ENCODE data around the gene TMEM63C.
"Not testable (repeated sequence)": the region's sequence is repeated elsewhere in the genome, so short reads cannot be mapped to it uniquely, and the experiment has no call there.

Gene TMEM63C

GRCh38 chr14:77268989-77269600 is 87.5 kb downstream of the TMEM63C start:
- no peak for DNase-seq
- TF ChIP-seq GATA1 (IDR thresholded peaks at IDR 0.05; ENCODE audit: low read depth, low read length), result no peak
- no peak for TF ChIP-seq POLR2A (IDR thresholded peaks at IDR 0.05; ENCODE audit: low read length)

- TF ChIP-seq GATA1 (IDR thresholded peaks at IDR 0.05; ENCODE audit: low read depth, low read length), result no peak
- no peak for TF ChIP-seq POLR2A (IDR thresholded peaks at IDR 0.05; ENCODE audit: low read length)
- no peak for DNase-seq
Observed at GRCh38 chr14:77270361-77271112, 88.9 kb downstream of the TMEM63C start.

DNA sequence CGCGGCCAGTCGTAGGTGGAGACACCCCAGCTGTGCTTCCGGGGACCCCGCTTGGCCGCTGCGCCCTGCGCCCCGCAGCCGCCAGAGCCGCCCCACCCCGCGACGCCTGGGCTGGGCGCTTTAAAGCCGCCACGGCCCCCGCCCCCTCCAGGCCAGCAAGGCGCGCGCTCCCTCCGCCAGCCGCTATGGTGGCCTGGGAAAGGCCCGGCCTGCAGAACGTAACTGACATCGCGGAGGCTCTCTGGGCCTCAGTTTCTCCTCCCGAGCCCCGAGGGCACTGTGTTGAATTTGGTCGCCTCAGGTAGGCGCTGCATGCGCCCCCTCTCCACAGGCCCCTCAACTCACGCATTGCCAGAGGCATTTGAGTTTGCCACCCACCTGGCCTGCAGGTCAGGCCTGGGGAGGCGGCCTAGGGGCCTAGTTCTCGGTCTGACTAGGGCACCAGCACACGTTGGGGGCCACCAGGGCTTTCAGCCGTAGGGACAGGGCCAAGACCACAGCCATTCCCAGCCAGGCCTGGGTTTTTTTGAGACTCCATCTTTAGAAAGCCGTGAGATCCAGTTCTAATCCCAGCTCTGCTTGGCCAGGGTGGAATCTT is 89.6 kb downstream of the TMEM63C start, which contains the start of gene NGB:
TSS of gene NGB (minus strand) at position 94 of the 598 bp plus-strand sequence. CDS start 269 bp downstream, outside the sequence.
- TF ChIP-seq POLR2A (IDR thresholded peaks at IDR 0.05; ENCODE audit: low read length) (no peak), GATA1 (IDR thresholded peaks at IDR 0.05; ENCODE audit: low read depth, low read length) (no peak)
- DNase-seq, result no peak

- no peak for DNase-seq
- TF ChIP-seq POLR2A (IDR thresholded peaks at IDR 0.05; ENCODE audit: low read length), result no peak
- no peak for TF ChIP-seq GATA1 (IDR thresholded peaks at IDR 0.05; ENCODE audit: low read depth, low read length)
Observed at GRCh38 chr14:77272261-77272660, 90.7 kb downstream of the TMEM63C start.

DNA sequence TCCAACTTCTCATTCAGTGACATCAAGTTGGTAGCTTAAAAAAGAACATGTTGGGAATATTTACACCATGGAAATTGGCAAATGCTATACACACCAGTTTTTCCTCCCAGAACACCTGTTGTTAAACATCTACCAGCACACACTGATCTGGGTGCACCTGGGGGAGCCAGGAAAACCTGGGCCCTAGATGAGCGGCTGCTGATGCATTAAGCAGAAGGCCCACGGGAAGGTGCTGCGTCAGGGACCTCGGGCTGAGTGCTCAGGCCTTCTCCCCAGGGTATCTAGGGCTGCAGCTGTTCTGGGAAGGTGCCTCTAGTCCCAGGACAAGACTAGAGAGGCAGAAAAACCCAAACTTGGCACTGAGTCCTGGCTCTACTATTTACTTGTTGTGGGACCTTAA is 92.2 kb downstream of the TMEM63C start:
- TF ChIP-seq GATA1 (IDR thresholded peaks at IDR 0.05; ENCODE audit: low read depth, low read length), result no peak
- no peak for TF ChIP-seq POLR2A (IDR thresholded peaks at IDR 0.05; ENCODE audit: low read length)
- no peak for DNase-seq

DNA sequence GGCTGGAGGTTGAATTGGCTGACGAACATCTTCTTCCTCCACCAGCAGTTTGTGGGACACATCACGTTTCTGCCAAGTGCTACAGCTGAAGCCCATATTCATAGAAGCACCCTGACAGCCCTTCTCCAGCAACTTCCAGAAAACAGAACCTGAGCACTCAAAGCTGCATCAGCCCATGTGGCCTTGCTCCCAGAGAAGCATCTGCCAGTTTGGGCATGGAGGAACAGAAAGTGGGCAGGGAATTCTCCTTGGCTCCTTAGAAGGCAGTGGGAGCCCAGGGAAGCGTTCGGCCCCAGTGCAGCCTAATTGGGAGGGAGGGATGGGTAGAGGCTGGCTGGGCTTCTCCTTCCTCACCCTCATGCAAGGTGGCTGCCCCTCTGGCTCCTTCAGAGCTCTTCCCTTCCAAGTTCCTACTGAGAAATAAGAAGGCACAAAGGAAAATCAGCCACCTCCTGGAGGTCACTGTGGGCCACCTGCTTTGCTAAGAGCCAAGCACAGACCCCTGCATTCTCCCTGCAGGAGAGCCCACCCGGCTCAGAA is 93.5 kb downstream of the TMEM63C start:
- DNase-seq, result no peak
- TF ChIP-seq GATA1 (IDR thresholded peaks at IDR 0.05; ENCODE audit: low read depth, low read length) (no peak), POLR2A (IDR thresholded peaks at IDR 0.05; ENCODE audit: low read length) (no peak)

GRCh38 chr14:77275601-77276017 is 94.0 kb downstream of the TMEM63C start:
- DNase-seq, result no peak

GRCh38 chr14:77276295-77276935 is 94.8 kb downstream of the TMEM63C start:
- TF ChIP-seq POLR2A (IDR thresholded peaks at IDR 0.05; ENCODE audit: low read length) (no peak), GATA1 (IDR thresholded peaks at IDR 0.05; ENCODE audit: low read depth, low read length) (no peak)

More at GRCh38 chr14:77275601-77276017, 94.0 kb downstream of the TMEM63C start:
- TF ChIP-seq GATA1 (IDR thresholded peaks at IDR 0.05; ENCODE audit: low read depth, low read length) (no peak), POLR2A (IDR thresholded peaks at IDR 0.05; ENCODE audit: low read length) (no peak)

DNA sequence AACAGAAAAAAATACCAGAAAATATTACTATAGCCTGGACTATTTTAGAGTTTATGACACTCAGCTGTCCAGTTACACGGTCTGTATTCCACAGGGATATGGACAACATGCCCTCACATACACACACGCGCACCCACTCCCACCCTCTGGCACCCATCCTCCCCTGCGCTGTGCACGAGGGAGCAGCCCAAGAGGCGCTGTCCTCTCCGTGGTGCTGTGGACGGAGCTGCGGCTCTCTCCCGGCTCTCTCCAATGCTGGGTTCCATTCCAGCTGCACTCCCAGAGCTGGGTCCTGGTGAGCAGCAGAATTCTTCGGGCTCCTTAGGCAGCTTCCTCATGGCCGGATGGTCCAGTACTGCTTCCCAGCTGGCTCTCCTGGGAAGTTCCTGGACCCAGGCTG is 95.4 kb downstream of the TMEM63C start:
- TF ChIP-seq POLR2A (IDR thresholded peaks at IDR 0.05; ENCODE audit: low read length) (no peak), GATA1 (IDR thresholded peaks at IDR 0.05; ENCODE audit: low read depth, low read length) (no peak)
- no peak for DNase-seq

More at GRCh38 chr14:77276295-77276935, 94.8 kb downstream of the TMEM63C start:
- DNase-seq, result no peak

DNA sequence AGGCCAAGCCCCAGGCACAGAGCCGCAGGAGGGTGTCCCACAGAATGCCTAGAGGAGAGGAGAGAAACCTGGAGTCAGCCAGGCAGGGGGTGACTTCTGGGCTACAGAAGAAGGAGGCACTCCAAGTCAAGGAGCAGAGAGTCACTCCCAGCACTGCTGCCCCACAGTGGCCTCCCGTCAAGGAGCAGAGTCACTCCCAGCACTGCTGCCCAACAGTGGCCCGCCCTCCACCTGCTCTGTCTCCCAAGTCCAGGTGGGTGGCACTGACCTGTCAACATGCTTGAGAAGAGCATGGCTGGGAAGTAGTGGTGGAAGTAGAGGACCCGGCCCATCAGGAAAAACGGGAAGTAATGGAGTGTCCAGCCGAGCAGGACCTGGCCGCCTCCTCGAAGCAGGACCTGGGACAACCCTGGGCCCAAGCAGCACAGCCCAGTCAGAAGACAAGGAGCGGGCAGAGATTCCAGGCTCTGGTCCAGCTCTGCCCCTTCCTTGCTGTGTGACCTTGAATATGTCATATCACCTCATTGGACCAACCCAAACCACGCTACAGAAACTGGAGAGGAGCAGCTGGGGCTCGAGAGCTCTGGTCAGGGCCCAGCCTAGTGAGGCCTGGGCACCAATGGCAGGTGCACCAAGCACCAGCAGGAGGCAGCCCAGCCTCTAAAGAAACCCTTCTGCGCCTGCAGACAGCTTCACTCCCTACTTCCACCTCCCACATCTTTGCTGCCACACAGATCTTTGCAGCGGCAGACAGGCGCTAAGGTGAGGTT is 97.0 kb downstream of the TMEM63C start:
- DNase-seq, result peak; percentile 10 to 14
- no peak for TF ChIP-seq POLR2A (IDR thresholded peaks at IDR 0.05; ENCODE audit: low read length)
- TF ChIP-seq GATA1 (IDR thresholded peaks at IDR 0.05; ENCODE audit: low read depth, low read length), result no peak

DNA sequence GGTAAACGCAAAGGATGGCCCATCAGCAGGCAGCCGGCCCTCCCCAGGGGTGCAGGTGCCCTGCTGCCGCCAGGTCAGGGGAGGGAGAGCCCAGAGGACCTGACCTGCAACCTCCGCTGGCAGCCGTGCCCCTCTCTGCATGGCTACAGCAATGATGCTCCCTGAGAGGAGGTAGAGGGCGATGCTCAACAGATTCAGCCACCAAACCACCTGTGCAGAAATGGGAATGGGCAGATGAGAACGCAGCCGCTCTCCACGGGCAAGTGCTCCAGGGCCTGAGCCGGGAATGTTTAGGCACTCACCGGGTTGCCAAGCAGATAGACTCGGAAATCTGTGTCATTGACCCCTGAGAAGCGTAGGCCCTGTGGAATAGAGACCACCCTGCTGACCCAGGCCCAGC is 98.1 kb downstream of the TMEM63C start:
- no peak for TF ChIP-seq GATA1 (IDR thresholded peaks at IDR 0.05; ENCODE audit: low read depth, low read length)
- TF ChIP-seq POLR2A (IDR thresholded peaks at IDR 0.05; ENCODE audit: low read length), result no peak
- no peak for DNase-seq

DNA sequence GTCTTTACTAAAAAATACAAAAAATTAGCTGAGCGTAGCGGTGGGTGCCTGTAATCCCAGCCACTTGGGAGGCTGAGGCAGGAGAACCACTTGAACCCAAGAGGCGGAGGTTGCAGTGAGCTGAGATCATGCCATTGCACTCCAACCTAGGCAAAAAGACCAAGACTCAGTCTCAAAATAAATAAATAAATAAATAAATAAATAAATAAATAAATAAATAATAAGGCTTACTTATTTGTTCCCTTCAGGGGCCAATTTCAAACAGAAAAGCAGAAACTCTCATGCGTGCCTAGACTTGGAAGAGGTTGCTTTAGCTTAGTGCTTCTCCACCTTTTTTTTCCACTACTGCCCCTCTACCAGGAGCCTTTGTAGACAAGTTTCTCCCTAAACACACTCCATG is 99.3 kb downstream of the TMEM63C start:
- not testable (repeated sequence) for DNase-seq

DNA sequence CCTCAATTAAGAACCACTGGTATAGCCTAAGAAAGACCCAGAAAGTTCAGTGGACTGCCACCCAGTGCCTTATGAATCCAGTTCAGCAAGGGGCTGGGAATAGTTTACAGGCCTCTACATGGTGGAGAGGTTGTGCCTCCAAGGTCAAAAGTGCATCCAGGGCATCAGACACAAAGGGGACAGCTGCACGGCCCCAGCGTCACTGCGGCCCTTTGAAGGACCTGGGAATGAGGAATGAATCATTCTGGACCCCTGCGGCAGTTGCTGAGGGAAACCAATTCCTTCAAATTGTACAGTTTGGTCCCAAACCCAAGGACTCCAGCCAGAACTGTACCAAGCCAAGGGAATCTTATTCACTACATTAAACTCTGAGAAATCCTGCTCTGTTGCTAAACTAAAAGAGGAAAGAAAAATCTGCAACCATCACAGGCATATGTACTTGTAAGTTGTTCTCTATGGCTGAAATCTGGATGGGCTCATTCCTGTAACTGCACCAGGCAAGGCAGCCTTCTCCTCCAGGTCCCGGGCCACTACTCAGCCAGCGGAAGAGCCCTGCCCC is 100.3 kb downstream of the TMEM63C start:
- TF ChIP-seq POLR2A (IDR thresholded peaks at IDR 0.05; ENCODE audit: low read length) (no peak), GATA1 (IDR thresholded peaks at IDR 0.05; ENCODE audit: low read depth, low read length) (no peak)
- DNase-seq, result no peak
